Midbrain (tissue), 1 donor: ENCODE data around the gene NXPE1.

Experiments
- DNase-seq: peaks from one replicate; lab custom pipeline; 2025; lab: John Stamatoyannopoulos, UW

The NXPE1 gene

DNA sequence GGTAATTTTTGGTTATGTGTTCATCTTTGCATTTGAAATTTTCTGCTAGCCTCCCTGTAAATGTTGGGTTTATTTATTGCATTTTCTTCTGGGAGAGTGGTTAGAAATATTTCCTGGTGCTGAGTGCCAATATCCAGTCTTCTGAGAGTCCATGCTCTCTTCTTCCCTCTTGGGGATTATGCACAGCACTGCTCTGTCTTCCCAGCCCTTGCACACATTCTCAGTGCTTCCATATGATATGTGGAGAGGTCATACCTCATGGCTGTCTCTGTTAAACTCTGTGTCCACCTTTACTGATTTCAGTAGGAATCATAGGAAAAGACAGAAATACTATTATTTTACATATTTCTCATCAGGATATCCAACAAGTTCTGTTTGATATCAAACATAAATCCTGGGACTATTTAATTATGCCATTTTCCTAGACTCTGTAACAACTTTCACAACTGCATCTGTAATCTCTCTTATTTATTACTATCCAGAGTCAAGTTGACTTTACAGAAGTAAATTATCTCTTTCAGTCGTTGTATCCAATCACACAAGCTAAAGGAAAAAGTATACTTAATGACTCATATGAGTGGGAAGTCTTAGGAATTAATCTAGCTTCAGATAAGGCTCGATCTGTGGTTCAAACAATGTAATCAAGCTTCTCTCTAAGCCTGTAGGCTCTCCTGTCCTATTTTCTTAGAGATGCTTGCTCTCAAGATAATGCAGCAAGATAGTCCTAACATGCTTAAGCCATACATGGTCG is 2.7 kb upstream of the NXPE1 start:
- no peak for DNase-seq

DNA sequence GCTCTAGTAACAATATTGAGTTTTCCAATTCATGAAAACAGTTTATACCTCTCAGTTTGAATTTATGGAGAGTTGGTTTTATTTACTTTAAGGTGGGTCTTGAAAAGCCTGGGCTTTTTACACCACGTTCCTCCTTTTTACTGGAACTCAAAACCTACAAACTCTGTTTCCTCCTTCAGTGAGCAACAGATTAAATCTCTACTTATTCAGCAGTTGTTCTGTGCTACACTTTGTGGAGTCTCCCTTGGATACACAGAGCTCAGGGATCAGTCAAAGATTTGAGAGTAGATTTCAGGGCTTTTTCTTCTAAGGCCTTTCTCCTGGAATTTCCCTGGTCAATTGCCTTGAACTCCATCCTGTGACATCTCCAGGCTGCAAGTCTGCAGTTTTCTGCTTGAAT is 3.5 kb downstream of the NXPE1 start:
- DNase-seq = no peak

DNA sequence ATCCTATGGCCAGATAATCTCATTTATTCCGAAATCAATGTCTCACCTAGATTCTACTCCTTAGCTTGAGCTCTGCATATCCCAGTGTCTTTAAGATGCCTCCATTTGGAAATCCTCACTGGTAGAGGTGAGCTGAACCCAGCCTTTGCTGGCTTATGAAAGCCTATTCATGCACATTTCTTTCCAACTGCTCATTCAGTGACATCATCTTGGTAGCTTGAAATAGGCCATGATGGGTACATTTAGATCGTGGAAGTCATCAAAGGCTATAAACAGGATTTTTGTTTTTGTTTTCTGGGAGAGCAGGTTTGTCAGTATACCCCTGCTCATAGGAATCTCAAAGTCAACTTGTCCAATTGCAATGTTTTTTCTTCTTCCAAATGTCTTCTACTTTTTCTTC is 6.0 kb downstream of the NXPE1 start:
- DNase-seq = no peak

DNA sequence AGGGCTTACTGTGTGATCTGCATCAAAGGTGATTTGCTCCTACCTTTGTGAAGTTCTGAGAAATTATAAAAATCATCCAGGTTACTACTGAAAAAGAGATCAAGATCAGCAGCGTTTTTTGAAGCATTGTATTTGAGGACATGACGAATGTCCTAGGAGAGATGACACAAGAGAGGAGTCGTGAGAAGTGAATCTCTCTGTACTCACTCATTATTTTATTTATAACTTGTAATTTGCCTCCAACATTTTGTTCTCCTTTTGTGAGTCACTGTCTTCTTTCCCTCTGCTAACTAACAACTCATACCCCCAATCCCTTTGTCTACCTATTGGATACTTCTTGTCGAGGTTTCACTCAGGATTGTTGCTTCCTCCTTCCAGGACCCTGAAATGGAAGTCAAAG is 8.6 kb downstream of the NXPE1 start:
- no peak for DNase-seq

DNA sequence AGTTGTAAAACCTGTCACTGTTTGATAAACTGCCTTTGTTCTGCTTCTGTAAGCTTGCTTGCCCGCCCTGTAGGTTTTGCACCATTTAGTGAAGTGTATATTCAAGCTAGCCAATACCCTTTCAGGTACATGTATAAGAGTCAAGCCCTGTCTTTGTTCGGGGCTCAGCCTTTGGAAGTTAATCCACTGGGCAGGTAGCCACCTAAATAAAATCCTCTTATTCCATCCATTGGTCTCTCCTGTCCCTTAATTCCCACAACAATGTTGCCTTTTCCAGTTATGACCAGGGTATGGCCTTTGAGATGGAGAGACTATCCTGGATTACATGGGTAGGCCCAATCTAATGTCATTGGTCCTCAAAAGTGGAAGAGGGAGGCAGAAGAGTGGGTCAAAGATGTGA is 34.0 kb downstream of the NXPE1 start:
- no peak for DNase-seq

DNA sequence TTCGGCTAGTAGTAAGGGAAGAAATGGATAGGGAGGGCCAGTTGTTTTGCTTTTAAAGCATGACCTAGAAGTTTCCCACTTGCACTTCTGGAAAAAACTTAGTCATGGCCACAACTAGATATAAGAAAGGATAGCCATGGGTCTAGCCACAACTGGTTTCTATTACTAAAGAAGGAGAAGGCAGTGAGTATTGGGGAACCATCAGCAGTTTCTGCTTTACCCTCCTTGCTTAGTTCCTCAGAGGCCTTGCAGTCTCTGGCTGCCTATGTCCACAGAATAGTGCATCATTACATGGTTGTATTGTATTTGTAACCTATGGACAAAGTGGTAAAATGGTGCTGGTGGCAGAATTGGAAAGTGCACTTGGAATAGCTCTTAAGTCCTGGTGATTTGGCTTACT is 35.6 kb downstream of the NXPE1 start:
- no peak for DNase-seq

DNA sequence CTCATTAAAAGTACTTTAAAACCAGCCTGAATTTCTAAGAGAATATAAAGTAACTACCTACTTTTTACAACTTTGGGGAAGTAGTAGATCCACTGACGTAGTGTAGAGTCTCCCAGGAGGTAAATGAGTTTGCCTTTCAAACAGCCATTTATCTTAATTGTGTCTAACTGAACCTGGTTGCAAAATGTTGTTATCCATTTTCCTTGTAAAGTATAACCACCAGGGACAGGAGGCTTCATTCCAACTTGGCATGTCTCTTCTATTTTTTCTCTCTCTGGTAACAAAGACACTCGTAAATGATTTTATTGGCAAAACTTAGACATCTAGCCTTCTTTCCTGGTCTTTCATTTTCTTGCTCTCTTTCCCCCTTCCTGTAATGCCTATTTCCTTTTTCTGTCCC is 36.9 kb downstream of the NXPE1 start:
- DNase-seq = no peak

DNA sequence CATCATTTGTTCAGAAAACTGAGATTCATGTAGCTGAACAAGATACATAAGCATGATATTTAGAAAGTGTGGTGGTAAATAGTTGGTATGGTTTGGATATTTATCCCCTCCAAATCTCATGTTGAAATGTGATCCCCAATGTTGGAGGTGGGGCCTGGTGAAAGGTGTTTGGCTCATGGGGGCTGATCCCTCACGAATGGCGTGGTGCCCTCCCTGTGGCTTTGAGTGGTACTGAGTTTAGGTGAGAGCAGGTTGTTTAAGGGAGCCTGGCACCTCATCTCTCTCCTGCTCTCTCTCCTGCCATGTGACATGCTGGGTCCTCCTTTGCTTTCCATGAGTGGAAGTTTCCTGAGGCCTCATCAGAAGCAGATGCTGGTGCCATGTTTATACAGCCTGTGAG is 48.1 kb downstream of the NXPE1 start:
- no peak for DNase-seq

DNA sequence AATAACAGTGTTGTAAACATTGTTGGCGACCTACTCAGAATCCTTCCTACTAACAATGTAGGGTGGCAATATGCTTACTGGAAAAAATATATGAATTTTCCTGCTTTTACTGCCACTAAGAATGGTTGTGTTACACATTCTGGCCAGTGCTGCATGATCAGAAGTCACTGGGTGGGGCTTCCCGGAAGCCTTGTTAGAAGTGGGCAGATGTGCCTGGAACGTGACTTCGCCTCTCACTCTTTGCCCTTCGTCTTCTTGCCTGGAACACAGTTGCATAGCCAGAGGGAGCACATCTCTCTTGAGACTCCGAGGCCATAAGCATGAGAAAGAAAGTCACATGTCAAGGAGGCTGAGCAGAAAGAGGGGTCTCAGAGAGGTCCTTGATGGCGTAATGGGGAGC is 48.6 kb downstream of the NXPE1 start:
- no peak for DNase-seq

DNA sequence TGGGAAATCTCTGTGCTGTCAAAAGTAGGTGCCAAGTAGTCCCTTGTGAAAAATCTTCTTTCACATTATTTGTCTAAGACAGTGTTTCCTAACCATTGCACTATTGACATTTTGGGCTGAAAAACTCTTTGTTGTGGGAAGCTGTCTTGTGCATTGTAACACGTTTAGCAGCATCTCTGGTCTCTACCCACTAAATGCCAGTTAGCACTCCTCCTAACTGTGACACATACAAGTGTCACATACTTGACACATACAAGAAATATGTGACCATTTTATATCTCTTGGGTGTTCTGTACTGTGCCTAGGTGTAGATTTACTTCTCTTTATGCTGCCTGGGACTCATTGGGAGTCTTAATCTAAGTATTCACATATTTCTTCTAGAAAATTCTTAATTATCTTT is 57.8 kb downstream of the NXPE1 start:
- DNase-seq = no peak

DNA sequence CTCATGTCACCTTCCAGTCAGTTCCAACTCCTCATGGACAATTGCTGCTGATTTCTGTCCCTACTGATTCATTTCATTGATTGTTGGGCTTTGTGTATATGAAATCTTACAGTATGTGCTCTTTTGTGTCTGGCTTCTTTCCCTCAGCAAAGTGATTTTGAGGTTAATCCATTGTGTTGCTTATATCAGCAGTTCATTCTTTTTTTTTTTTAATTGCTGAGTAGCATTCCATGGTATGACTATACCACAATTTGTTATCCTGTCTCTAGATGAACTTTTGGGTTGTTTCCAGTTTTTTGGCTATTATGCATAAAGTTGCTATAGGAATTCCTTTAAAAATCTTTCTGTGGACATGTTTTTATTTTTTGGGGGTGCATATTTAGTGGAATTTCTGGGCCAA is 59.9 kb downstream of the NXPE1 start:
- DNase-seq = no peak

DNA sequence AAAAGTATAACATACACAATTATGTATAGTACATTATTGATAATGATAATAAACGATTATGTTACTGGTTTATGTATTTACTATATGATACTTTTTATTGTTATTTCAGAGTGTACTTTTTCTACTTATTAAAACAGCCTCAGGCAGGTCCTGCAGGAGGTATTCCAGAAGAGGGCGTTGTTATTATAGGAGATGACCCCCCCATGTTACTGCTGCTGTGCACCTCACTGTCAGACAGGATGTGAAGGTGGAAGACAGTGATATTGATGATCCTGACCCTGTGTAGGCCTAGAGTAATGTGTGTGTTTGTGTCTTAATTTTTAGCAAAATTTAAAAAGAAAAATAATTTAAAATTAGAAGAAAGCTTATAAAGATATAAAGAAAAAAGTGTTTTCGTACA is 62.8 kb downstream of the NXPE1 start:
- DNase-seq = no peak

DNA sequence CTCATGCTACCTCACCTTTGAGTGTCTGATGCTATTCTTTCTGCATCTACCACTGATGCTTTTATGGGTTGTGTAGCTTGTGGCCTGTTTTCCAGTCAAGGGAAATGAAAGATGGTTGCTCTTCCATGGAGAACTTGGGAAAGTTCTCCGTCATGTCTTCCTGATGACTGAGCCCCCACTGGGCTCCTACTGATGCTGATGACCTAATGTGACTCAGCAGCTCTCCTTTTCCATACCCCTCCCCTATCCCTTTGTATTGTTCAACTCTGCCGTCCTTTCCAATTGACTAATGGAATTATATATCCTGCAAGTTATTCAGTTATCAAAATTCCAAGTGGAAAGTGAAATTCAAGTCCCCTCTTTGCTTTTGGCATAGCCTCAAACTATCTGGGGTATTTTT is 75.8 kb downstream of the NXPE1 start:
- no peak for DNase-seq

DNA sequence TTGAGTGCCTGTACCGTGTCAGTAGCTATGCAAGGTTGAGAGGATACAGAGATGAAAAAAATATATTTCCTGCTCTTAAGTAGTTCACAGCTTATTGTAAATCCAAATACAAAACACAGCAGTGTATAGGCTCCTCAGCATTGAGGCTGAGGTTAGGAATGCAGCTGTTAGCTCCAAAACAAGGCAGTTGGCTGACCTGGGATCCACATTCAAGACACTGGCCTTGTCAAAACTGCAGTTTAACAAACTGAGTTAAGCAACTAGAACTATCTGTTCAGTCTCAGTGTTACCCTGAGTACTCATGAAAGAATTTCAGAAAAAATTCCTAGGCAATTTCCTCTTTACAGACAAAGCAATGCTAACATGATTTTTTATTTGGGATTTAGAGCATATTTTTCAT is 77.6 kb downstream of the NXPE1 start:
- DNase-seq = no peak

DNA sequence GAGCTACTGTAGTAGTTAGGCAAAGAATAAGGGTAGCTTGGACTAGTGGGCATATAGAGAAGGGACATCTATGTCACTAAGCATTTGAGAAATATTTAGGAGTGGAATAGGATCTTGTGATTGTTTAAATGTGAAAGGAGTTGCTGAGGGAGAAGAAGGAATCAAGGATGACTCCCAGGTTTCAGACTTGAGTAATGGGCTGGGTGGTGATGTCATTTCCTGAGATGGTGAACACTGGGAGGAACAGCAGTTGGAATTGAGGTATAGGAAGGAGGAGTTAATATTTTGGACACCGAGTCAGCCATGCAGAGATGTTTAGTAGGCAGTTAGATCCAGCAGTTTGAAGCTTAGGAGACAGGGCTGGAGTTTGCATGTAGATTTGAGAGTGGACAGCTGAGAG is 80.3 kb downstream of the NXPE1 start:
- no peak for DNase-seq

DNA sequence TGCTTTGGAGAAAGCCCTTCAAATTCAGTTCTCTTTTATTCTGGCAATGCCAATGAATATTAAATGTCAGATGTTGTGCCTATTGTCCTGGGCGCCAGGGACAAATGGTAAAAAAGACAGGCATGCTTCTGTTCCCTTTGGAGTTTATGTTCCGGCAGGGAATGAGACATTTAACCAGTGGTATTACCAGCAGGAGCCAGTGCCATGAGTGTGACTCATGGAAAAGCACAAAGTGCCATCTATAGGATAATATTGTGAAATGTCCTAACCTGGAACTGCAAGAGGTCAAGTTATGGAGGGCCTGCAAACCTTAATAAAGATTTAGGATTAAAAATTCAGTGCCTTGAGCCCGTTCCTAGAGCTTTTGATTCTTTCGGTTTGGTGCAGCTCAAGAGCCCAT is 80.9 kb downstream of the NXPE1 start:
- DNase-seq = no peak

DNA sequence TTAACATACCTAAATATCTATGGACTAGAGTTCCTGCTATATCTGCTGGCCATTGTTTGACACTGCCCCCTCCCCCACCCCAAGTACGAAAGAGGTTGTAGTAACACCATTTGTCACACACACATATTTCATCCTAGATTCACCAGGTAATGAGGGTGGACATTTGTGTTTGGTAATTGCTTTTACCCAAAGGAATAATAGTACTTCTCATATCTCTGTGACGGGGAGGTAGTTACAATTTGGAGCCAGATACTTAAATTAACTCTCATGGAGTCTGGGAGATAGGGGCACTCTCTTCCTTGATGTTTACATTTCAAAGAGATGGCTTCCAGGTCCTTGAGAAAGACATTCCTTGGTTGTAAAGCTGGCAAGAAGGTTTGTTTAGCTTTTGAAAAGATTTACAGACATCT is 81.7 kb downstream of the NXPE1 start:
- DNase-seq = no peak

DNA sequence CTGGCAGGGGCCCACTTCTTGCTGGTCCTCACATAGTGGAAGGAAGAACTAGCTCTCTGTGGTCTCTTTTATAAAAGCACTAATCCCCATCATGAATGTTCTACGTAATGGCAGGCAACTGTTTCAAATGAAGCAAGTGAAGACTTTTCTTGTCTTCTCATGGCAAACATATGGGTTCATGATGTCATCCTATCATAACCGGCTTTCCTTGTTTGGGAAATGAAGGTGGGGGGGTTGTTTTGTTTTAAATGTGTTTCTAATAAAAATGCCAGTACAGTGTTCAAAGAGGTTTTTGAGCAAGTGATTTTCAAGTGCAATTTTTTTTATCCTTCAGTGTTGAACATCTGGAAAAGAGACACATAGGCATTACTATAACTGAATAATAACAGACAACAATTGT is 87.0 kb downstream of the NXPE1 start:
- no peak for DNase-seq
